Glutamatergic neuron (in vitro differentiated cells): ENCODE results near the gene MSI2. TPM values are rescaled to one million over a fixed set of nuclear protein-coding genes. Genes with fewer than 3 reads are reported as not detected.

Experiments used
- DNase-seq: peaks from one replicate; pipeline ENCODE4 v3.0.0; 2022
- H3K27ac Mint-ChIP-seq: one replicate; pipeline ENCODE4 v1.8.0; 2020; ENCODE audit warnings: mild to moderate bottlenecking, mixed read lengths, inconsistent platforms; ENCODE audit not compliant: unreplicated experiment
- H3K27me3 Mint-ChIP-seq: one replicate; pipeline ENCODE4 v1.8.0; 2020; ENCODE audit warnings: mild to moderate bottlenecking, moderate library complexity, mixed read lengths, inconsistent platforms; ENCODE audit not compliant: unreplicated experiment
- H3K36me3 Mint-ChIP-seq: one replicate; pipeline ENCODE4 v1.8.0; 2020; ENCODE audit warnings: mild to moderate bottlenecking, mixed read lengths, inconsistent platforms; ENCODE audit not compliant: unreplicated experiment
- H3K4me1 Mint-ChIP-seq: one replicate; pipeline ENCODE4 v1.8.0; 2020; ENCODE audit warnings: mild to moderate bottlenecking, low read depth, mixed read lengths, inconsistent platforms; ENCODE audit not compliant: unreplicated experiment
- H3K4me3 Mint-ChIP-seq: one replicate; pipeline ENCODE4 v1.8.0; 2020; ENCODE audit warnings: mild to moderate bottlenecking, mixed read lengths, inconsistent platforms; ENCODE audit not compliant: unreplicated experiment
- H3K9me3 Mint-ChIP-seq: one replicate; pipeline ENCODE4 v1.8.0; 2020; ENCODE audit warnings: mild to moderate bottlenecking, moderate library complexity, mixed read lengths, inconsistent platforms; ENCODE audit not compliant: unreplicated experiment
- CTCF ChIP-seq: fragments of 200-600 bp; sonication (generic); IDR thresholded peaks from one replicate; pipeline ENCODE4 v1.5.0; 2021; ENCODE audit not compliant: partially characterized antibody, unreplicated experiment
- total RNA-seq: library from RNA; stranded (reverse); fragmentation: NEBNext Ultra II Directional; extraction: Animal tissue kit (Norgen Biotek cat#: 25700); gene quantifications from one replicate; pipeline ENCODE4 v1.2.1, GENCODE V29; 2021; ENCODE audit not compliant: unreplicated experiment

MSI2 gene
- total RNA-seq, 1 donor from 2014 or later, result 141 TPM

- Mint-ChIP-seq H3K36me3 (peaks cover 6% of the 10 kb centered on the region), H3K4me3 (no peak overlapping the region), H3K4me1 (peaks cover 28% of the 10 kb centered on the region), H3K27ac (peak overlapping the region; percentile 8), H3K27me3 (peaks cover 7% of the 10 kb centered on the region), H3K9me3 (peaks cover 14% of the 10 kb centered on the region)
- DNase-seq, result no peak
- no peak for TF ChIP-seq CTCF
Observed at GRCh38 chr17:57626520-57627210, 370.3 kb downstream of the MSI2 start.

GRCh38 chr17:57627591-57627990 is 371.3 kb downstream of the MSI2 start:
- Mint-ChIP-seq H3K27ac (no peak overlapping the region), H3K9me3 (peaks cover 16% of the 10 kb centered on the region), H3K36me3 (peaks cover 6% of the 10 kb centered on the region), H3K4me1 (peaks cover 24% of the 10 kb centered on the region), H3K27me3 (peaks cover 7% of the 10 kb centered on the region), H3K4me3 (no peak overlapping the region)
- TF ChIP-seq CTCF, result no peak
- no peak for DNase-seq

- DNase-seq, result no peak
- TF ChIP-seq CTCF, result no peak
- Mint-ChIP-seq H3K4me1 (peaks cover 15% of the 10 kb centered on the region), H3K4me3 (no peak overlapping the region), H3K9me3 (peaks cover 12% of the 10 kb centered on the region), H3K27ac (no peak overlapping the region), H3K27me3 (peaks cover 7% of the 10 kb centered on the region), H3K36me3 (peaks cover 12% of the 10 kb centered on the region)
Observed at GRCh38 chr17:57628421-57628820, 372.1 kb downstream of the MSI2 start.

- Mint-ChIP-seq H3K4me1 (peaks cover 5% of the 10 kb centered on the region), H3K27ac (no peak overlapping the region), H3K4me3 (no peak overlapping the region), H3K27me3 (peaks cover 7% of the 10 kb centered on the region), H3K36me3 (peaks cover 23% of the 10 kb centered on the region), H3K9me3 (peaks cover 7% of the 10 kb centered on the region)
- no peak for DNase-seq
- TF ChIP-seq CTCF, result no peak
Observed at GRCh38 chr17:57629470-57629869, 373.1 kb downstream of the MSI2 start.

GRCh38 chr17:57629886-57630285 is 373.6 kb downstream of the MSI2 start:
- Mint-ChIP-seq H3K27me3 (peaks cover 7% of the 10 kb centered on the region), H3K9me3 (peaks cover 7% of the 10 kb centered on the region), H3K4me1 (peaks cover 3% of the 10 kb centered on the region), H3K4me3 (no peak overlapping the region), H3K36me3 (peaks cover 27% of the 10 kb centered on the region), H3K27ac (no peak overlapping the region)
- no peak for TF ChIP-seq CTCF
- DNase-seq, result no peak
